Glomerular visceral epithelial cell (primary cell): Measurements from ENCODE around the gene RAB36.

ENCODE experiments used
- DNase-seq: peaks from one replicate; pipeline ENCODE4 v3.0.0-alpha.2; 2016; ENCODE audit errors: extremely low spot score

RAB36 gene

DNA sequence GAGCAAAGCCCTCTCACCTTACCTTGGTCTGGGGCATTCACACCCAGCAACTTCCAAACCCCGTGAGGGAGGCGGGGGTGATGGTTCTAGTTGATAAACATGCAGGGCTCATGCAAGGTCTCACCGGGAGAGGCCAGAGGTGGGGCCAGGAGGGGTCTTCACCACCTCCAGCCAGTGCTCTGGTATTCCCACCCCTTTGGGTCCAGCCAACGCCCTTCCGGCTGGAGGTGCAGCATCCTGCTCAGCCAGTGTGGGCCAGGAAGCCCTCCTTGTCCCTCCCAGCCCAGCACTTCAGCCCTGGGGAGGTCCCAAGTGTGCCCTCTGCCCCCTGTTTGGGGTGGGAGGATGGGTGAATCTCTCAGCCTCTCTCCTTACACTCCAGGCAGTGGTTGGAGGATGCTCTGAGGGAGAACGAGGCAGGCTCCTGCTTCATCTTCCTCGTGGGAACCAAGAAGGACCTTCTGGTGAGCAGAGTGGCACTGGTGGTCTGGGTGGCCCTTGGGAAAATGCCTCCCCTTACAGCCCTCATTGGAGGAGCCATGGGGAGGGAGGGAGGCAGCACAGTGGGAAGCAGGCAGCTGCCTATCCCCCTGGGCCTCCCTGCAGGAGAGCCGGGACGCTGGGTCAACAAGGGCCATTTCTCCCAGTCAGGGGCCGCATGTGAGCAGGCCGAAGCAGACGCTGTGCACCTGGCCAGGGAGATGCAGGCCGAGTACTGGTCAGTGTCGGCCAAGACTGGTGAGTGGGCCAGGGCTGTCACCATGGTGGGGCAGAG is 13.4 kb downstream of the RAB36 start:
- no peak for DNase-seq

DNA sequence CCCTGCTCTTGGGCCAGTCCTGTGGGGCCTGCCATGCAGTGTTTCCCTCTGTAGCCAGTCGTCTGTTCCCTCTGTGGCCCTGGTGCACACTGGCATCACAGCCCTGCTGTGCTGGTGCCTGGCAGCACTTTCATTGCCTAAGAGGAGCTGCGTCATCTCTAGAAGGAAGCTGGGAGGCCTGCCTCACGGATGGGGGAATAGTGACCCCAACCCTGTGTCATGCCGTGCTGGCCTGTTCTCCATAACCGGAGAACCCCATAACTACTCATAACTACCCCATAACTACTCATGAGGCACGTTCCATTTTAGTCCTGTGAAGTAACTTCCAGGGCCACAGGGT is 14.0 kb downstream of the RAB36 start:
- no peak for DNase-seq

DNA sequence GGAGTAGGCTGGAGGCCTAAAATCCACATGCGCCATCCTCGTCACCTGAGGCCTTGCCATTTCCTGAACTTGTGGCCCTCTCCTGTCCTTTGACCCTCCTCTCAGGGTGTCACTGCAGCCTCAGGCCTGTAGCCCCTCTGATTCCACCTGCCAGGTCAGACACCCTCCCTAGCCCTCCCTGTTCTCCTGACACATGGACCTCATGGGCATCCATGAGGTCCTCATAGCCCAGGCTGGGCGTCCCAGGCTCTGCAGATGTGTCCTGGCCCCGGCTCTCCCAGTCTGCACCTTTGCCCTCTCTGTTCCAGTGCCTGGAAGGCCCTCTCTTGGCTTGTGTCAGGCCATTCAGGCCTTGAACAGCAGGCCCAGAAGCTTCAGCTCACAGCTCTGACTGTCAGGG is 15.8 kb downstream of the RAB36 start:
- no peak for DNase-seq

DNA sequence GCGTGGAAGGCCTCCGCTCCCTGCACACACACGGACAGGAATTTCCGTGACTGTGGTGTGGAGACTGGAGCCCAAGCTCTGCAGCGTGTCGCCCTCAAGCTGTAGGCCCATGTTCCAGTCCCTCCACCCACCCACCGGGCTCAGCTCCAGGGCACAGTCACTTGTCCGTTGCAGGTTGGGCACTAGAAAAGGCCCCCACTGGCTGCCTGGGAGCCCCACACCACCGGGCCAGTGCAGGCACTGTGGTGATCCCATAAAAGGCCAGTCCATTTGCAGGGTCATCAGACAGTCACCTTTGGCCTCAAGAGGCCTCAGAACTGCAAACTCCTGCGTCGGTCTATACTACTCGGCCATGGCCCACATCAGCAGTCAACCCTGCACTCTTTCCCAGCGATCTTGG is 16.3 kb downstream of the RAB36 start:
- DNase-seq = no peak

DNA sequence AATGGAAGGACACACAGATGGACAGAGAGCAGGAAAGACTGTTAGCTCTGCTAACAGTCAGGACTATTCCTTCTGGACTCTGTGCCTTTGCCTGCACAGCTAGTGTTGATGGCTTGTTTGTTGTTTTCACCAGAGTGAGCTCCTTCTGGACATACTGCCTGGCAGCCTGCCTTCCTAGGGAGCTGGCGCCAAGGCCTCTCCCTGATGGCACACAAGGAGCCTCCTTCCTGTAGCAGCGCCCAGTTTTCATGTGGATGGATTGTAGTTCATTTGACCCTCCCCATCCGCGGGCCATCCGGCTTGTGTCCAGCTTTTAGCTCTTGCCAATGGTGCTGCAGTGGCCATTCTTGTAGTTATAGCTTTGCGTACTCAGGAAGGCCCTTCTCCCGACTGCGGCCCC is 18.4 kb downstream of the RAB36 start:
- no peak for DNase-seq

DNA sequence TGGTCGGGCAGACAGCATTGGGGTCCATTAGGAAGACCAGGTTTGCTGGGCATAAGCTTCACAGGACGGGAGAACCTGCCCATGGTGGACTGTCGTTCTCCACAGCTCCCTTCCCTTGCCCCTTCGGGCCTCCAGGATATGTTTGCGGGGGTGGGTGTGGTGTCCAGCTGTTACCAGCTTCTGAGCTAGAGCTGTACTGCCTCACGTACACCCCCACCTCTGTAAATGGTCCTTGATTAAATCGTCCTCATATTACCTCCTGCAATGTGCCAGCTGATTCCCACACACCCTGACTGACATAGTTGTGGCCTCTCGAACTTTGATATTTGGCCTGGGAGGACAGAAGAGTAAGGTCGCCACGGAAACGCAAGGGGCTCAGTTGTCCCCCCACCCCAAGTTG is 18.8 kb downstream of the RAB36 start:
- DNase-seq = no peak

DNA sequence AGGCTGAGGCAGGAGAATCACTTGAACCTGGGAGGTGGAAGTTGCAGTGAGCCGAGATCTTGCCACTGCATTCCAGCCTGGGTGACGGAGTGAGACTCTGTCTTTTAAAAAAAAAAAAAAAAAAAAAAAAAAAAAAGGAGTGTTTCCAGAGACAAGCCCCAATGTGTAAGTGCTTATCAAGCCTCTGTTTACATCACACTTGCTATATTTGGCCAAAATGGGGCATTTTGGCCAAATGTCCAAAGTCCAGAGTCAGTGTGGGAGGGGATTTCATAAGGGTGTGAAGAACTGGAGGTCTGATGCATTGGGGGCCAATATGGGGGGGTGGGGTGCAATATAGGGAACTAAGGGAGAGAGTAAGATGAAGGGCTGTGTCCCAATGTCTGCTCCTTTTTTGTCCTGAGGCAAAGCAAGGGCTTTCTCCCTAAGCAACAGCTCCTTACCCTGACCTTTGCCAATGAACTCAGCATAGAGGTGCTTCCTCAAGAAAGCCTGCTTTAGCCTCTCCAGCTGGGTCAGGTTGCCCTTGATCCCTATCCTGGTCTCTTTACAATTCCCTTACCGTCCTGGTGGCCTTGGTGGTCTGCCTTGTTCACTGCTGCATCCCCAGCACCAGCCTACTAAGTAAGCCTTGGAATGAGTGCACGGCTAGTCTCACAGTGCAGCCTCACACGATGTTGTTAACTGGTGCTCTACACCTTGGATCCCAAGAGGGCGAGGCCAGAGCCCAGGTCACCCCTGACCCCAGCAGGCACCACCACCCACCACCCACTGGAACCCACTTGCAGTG is 21.0 kb downstream of the RAB36 start:
- no peak for DNase-seq

DNA sequence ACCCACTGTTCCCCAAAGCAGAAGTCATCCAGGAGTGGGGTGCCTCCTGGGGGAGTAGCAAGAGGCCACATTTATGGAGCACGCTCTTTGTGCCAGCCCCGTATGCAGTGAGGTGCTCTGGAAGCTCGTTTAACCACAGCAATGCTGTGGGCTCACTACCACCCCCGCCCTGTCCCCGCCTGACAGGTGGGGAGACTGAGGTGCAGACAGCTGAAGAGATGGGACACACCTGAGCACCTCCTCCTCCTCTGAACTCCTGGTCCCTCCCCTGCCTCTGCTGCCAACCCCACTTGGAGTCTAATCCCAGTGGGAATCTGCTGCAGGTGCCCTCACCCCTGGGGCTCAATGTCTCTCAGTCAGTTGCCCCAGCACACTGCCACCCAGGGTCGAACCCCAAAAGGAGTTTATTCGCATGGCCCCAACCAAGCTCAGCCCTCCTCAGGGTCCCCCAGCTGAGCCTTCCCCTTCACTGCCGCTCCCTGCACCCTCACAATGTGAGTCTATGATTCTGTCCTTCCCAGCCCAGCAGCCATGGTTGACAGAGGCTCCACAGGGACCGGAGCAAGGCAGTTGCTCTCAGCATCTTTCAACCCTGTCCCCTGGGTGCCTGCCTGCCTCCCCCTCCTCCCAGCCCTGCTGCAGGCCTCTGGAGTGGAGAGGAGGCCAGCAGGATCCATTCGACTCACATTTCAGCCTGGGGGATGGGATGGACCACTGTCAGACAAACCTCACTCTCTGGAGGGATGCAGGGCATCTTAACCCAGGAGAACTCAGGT is 21.8 kb downstream of the RAB36 start:
- no peak for DNase-seq

DNA sequence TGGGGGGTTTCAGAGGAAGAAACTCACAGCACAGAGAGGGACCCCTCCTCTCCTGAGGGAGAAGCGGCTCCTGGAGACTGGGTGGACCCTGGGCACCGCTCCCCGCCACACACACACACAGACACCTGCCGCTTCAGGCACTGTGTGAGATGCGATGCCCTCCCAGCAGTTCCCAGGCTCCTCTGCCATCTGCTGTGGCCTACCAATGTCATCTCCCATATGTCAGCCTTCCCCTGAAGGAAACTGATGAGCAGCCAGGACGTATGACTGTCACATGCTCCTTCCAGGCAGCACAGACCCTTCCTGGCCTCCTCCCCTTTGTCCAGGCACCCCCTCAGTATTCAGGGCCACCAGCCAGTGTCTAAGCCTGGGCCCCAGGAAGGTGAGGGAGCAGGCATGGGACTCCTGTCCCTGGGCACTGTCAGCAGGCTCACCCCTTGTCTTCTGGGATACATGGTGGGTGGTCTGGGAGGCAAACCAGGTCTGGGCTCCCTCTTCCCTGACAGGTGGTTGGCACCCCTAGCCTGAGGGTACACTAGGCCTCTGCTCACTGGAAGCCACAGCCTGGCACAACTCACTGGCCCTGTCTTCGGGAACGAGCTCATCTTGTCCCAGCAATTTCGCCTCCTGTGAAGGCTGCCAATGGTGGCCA is 23.2 kb downstream of the RAB36 start:
- no peak for DNase-seq

DNA sequence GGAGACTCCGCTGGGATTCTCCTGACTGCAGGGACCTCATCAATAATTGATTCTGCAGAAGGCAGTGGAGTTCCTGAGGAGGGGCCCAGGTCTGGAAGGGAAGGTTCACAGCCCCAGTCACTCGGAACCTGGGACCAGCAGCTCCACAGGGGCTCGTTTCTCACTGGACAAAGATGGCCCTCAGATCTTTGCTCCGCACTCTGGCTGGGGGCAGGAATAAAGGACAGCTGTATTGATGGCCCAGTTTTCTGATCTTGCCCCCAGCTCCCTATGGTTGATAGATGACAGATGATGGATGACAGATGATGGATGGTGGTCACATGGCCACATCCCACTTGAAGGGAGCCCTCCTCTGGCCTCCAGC is 23.7 kb downstream of the RAB36 start:
- DNase-seq = no peak

DNA sequence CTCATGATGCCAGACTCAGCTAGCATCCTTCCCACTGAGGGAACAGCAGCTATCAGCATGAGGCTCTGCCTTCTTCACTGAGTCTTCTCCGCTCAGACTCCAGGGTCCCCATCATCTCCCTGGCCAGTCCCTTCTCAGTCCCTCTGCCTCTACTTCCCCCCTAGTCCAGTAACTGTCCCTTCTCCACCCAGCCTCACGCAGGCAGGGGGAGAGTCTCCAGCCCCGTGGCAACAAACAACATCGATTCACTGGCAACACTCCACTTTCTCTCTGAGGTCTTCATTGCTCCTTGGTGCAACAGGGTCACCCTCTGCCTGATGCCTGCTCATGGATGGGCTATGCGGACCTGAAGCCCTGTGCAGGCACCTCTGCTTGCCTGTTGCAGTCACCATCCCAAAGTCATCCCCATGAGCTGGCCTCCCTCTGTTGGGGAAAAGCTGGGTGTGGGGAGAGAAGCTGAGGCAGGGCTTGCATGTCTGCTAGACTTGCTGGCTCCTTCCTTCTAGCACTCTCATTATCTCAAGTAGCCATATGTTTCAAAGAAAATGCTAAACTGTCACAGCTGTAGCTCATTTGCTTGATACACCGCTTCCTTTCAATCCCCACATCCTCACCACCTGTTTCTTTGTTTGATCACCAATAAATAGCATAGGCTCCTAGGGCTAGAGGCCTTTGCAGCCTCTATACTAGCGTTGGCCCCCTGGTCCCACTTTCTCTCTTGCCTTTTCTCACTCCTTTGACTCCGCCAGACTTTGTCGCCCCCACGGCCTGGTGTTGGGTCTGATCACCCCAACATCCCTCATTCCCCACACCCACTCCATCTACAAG is 30.8 kb downstream of the RAB36 start:
- no peak for DNase-seq

DNA sequence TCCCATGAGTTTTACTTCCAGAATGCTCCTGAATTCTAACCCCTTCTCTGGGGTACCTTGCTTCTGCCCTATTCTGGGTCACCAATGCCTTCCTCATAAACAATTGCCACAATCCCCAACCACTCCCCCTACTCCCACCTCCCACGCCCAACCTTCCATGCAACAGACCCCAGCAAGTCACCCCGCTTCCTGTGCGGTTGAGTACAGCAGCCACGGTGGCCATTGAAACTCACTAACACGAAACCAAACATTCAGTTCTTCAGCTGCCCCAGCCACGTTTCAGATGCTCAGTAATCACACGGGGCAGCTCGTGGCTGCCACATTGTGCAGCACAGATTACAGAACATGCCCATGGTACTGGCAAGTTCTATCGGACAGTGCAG is 31.4 kb downstream of the RAB36 start:
- DNase-seq = no peak

DNA sequence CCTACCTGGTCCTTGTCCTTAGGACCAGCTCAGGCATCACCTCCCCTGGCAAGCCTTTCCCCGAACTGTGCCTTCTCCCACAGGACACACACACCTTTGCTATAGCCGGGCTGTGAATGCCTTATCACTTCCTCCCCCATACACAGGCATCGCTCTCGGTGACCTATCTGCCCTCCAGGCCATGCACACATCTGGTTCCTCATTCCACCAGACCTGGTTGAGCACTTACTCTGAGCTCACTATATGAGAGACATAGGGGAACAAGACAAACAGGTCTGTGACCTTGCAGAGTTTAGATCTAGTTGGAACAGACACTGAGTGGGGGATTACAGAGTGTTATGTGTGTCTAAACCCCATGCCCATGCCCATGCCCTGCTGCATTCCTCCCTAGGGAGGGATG is 31.9 kb downstream of the RAB36 start:
- DNase-seq = no peak

DNA sequence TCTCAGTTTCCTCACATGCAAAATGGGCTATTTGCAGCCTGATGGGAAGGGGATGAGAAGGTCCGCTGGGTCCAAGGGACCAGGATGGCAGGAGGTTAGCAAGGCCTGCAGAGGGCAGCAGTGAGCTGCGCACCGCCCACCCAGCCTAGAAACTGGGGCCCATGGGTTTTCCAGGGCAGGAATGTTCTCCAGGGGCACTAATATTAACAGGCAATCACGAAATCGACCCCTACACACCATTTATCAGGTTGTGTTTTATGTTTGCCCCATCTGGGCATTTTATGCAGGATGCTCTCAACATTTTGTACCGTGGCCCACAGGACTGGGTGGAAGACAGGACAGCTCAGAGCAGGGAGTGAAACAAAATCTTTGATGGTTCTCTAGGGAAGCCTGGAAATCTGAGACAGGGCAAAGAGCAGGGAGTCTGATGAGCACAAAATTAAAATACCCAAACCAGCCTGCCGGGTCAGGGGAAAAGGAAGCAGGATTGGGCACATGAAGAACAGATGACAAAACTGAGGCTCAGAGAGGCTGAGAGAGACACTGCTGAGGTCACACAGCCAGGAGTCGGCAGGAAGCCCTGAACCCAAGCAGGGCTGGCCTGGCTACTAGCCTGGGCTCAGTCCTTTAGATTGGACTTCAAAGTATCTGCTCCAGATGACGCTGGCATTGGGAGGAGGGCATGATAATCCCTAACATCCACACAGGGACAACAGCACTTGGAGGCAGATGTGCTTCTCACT is 33.4 kb downstream of the RAB36 start:
- peak; percentile 61 for DNase-seq

DNA sequence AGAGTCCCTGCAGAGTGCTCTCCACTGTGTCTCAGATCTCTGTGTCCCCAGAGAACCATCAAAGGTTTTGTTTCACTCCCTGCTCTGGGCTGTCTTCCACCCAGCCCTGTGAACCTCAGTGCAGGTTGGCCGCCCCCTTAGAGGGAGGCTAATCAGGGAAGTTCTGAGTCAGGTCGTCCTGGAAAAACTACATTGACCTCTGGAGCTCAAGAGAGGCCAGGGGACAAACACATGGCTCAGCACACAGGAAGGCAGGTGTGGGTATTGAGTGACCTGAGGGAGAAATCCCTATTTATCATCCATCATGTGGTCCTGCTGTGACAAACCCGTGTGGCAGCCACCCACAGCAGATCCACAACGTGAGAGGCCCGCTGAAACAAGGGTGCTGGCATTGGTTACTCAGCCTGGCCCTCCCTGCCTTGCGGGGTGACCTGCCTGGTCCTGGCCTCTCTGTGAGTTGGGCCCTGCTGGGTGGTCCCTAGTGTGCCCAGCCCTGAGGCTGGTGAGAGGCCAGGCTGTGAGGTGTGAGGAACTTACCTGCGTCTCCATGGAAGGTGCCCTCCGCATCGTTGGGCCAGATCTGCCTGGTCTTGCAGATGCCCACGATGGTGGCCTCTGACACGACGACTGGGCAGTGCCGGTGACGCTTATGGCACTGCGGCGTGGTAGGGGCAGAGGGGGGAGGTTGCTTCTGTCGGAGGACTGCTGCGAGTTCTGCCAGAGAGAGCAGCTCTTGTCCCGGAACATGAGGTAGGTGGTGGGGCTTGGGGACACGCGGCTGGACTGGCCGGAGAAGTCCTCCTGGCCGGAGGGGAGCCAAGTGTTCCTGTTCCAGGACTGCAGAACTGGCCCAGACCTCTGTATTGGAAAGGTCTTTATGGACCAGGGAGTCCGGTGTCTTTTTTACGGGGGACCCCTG is 34.4 kb downstream of the RAB36 start:
- no peak for DNase-seq

DNA sequence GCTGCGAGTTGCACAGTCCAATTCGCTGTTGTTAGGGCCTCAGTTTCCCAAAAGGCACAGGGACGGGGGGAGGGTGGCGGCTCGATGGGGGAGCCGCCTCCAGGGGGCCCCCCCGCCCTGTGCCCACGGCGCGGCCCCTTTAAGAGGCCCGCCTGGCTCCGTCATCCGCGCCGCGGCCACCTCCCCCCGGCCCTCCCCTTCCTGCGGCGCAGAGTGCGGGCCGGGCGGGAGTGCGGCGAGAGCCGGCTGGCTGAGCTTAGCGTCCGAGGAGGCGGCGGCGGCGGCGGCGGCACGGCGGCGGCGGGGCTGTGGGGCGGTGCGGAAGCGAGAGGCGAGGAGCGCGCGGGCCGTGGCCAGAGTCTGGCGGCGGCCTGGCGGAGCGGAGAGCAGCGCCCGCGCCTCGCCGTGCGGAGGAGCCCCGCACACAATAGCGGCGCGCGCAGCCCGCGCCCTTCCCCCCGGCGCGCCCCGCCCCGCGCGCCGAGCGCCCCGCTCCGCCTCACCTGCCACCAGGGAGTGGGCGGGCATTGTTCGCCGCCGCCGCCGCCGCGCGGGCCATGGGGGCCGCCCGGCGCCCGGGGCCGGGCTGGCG is 35.1 kb downstream of the RAB36 start, which contains the start of gene BCR:
Gene BCR (plus strand): TSS at position 209 of the 592 bp plus-strand sequence. CDS start 452 bp downstream, outside the sequence.
- DNase-seq = peak; percentile 62

DNA sequence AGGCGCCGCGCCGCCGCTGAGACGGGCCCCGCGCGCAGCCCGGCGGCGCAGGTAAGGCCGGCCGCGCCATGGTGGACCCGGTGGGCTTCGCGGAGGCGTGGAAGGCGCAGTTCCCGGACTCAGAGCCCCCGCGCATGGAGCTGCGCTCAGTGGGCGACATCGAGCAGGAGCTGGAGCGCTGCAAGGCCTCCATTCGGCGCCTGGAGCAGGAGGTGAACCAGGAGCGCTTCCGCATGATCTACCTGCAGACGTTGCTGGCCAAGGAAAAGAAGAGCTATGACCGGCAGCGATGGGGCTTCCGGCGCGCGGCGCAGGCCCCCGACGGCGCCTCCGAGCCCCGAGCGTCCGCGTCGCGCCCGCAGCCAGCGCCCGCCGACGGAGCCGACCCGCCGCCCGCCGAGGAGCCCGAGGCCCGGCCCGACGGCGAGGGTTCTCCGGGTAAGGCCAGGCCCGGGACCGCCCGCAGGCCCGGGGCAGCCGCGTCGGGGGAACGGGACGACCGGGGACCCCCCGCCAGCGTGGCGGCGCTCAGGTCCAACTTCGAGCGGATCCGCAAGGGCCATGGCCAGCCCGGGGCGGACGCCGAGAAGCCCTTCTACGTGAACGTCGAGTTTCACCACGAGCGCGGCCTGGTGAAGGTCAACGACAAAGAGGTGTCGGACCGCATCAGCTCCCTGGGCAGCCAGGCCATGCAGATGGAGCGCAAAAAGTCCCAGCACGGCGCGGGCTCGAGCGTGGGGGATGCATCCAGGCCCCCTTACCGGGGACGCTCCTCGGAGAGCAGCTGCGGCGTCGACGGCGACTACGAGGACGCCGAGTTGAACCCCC is 35.8 kb downstream of the RAB36 start:
- DNase-seq = peak; percentile 17

DNA sequence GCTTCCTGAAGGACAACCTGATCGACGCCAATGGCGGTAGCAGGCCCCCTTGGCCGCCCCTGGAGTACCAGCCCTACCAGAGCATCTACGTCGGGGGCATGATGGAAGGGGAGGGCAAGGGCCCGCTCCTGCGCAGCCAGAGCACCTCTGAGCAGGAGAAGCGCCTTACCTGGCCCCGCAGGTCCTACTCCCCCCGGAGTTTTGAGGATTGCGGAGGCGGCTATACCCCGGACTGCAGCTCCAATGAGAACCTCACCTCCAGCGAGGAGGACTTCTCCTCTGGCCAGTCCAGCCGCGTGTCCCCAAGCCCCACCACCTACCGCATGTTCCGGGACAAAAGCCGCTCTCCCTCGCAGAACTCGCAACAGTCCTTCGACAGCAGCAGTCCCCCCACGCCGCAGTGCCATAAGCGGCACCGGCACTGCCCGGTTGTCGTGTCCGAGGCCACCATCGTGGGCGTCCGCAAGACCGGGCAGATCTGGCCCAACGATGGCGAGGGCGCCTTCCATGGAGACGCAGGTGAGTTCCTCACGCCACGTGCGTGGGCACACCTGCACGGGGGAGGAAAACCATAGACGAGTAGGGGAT is 36.5 kb downstream of the RAB36 start:
- DNase-seq = no peak
